NCI-H1694 (cell line): ENCODE results near the gene MEDAG.

Source experiments
- DNase-seq: peaks from one replicate; lab custom pipeline; 2025; lab: John Stamatoyannopoulos, UW

Gene MEDAG

GRCh38 chr13:30957258-30957943 lies 51.3 kb downstream of the MEDAG start:
- DNase-seq = no peak

GRCh38 chr13:30959678-30960077 lies 53.6 kb downstream of the MEDAG start:
- no peak for DNase-seq

GRCh38 chr13:30963791-30964190 lies 57.7 kb downstream of the MEDAG start:
- DNase-seq = no peak

GRCh38 chr13:30965380-30965779 lies 59.3 kb downstream of the MEDAG start:
- DNase-seq = no peak

GRCh38 chr13:30966101-30966500 lies 60.0 kb downstream of the MEDAG start:
- no peak for DNase-seq

GRCh38 chr13:30968846-30969245 lies 62.8 kb downstream of the MEDAG start:
- DNase-seq = no peak

- no peak for DNase-seq
These were observed 65.5 kb downstream of the MEDAG start for GRCh38 chr13:30971575-30971974.

GRCh38 chr13:30972888-30973377 lies 66.9 kb downstream of the MEDAG start:
- DNase-seq = no peak

GRCh38 chr13:30974350-30974749 lies 68.3 kb downstream of the MEDAG start:
- no peak for DNase-seq
